Activated CD4-positive, alpha-beta T cell treated with anti-CD3 and anti-CD28 coated beads, Interleukin-2, Interleukin-6, amounts not matched to agents 100 ng/mL and 50 ng/mL, durations not matched to agents 16 hours and 8 hours (primary cell): ENCODE data around the gene HCN4.
"Not testable (repeated sequence)": the region's sequence is repeated elsewhere in the genome, so short reads cannot be mapped to it uniquely, and the experiment has no call there.

Experiments
- DNase-seq: peaks from one replicate; pipeline ENCODE4 v3.0.0-alpha.2; 2020

The HCN4 gene

DNA sequence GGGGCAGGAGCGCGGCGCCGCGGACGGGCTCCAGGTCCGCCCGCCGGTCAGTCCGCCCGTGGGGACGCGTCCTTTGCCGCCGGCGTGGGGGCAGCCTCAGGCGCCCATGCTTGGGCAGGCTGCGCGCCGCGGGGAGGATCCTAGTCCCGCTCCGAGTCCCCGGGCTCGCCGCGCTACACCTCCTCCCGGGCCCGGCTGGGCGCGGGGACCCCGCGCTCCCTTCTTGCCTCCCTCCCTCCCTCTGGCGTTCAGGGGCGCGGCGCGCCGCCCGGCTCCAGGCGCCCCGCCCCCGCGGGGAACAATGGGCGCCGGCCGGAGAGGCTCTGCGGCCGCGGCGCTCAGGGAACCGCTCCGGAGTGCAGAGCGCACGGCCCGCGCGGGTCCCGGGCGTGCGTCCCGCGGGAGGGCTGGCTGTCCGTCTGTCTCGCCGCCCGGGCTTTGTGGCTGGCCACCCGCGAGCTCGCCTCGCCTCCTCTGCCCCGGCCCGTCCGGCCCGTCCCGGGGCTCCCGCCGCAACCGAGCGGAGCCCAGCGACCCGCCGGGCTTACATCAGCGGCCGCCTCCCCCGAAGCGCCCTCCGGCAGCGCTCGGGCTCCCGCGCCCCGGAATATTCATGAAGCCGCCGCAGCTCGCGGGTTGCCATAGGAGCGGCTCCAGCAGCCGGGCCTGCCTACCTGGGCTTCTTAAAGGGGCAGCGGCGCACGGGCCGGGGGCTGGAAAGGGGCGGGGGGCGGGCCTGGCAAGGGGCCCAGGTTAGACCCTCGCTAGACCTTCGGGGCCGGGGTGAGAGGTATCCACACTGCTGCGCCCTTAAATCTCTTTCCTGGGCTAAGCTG lies at the start of gene HCN4:
TSS of gene HCN4 (minus strand) at position 658 of the 836 bp plus-strand sequence. CDS start 688 bp downstream, outside the sequence.
- no peak for DNase-seq

DNA sequence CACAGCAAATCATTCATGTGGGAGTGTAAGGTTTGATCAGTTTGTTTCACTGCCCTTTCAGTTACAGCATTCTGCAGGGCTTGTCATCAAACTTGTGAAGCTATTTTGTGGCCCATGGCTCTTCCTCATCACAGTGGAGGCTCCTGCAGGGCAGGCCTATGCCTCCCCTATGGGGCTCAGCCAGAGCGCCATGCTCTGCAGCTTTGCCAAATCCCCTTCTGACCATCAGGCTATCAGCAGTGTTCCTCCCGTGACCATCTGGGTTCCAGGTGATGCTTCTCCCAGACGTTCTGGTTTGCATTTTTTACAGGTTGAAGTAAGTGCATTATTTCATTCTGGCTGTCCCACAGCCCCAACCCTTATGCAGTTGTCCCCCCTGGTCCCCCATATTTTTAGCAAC lies 46.1 kb upstream of the HCN4 start:
- no peak for DNase-seq

DNA sequence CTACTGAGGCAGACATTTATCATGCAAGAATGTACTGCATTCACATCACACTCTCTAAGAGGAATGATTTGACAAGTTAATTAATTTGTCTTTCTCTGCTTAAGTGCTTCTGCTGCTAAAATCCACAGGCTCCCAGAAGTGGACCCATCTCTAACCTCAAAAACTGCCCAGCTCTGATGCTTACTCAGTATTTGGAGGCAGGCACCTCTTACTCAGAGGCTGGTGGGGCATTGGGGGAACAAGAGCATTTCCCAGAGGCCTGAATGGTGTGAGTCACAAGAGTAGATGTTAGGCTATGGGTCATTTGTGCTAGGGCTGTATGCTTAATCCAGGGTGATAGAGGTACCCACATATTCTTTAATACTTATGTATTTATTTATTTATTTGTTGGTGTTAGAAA lies 34.4 kb upstream of the HCN4 start:
- DNase-seq = no peak

DNA sequence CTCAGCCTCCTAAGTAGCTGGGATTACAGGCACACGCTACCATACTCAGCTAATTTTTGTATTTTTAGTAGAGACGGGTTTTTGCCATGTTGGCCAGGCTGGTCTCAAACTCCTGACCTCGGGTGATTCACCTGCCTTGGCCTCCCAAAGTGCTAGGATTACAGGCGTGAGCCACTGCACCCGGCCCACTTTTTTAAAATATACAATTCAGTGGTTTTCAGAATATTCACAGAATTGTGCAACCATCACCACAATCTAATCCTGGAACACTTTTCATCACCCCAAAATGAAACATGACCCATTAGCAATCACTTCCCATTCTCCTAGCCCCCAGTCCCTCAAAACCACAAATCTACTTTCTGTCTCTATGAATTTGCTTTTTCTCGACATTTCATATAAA lies 31.5 kb upstream of the HCN4 start:
- DNase-seq = not testable (repeated sequence)

DNA sequence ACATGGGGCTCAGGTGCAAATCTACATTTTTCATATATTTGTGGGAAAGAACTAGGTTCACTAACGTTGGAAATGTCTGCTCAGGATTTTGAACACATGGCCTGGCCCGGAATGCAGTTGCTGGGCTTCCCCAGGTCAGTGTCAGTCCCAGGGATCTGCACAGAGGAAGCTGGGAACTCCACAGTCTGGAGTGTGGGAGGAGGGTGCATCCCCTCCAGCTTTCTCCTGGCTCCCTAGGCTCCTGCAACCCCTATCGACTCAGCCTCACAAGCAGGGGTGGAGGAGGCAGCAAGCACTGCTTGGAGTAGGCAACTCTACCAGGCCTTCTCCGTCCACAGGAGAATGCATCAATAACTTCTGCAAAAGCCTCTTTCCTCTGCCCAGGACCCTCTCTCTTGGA lies 30.1 kb upstream of the HCN4 start:
- DNase-seq = no peak

DNA sequence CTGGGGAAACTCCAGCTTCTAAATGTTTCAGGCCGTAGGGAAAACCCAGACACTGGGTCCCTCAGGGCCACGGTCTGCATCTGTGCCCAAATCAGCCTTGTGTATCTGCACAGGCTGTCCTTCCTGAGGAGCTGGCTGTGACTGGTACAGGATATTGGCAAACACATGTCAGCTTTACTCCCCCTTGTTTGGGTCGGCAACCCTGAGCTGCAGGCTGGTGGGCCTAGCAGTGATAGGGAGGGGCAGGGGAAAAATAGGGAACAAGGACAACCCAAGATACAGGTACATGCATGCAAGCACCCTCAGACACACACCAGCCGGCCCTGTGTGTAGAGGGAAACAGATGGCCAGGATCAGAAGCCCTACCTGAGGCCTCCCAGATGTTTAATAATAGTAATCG lies 28.7 kb upstream of the HCN4 start:
- DNase-seq = no peak

DNA sequence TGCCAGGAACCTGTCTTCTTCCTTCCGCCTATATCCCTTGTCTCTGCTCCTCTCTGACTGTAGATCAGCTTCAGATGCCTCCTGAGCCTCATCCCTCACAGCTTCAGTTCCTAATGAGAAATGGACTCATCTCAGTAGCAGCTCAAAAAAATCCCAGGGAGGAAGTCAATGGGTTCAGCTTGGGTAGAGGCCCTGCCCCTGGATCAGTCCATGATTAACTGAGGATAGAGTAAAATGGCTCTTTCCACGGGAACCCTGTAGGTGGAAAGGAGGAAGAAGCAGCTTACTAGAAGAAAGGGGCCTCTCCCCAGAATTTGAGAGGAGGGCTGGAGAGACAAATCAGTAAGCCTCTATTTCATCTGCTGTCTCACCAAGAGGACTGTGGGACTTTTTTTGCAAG lies 26.9 kb upstream of the HCN4 start:
- DNase-seq = no peak

DNA sequence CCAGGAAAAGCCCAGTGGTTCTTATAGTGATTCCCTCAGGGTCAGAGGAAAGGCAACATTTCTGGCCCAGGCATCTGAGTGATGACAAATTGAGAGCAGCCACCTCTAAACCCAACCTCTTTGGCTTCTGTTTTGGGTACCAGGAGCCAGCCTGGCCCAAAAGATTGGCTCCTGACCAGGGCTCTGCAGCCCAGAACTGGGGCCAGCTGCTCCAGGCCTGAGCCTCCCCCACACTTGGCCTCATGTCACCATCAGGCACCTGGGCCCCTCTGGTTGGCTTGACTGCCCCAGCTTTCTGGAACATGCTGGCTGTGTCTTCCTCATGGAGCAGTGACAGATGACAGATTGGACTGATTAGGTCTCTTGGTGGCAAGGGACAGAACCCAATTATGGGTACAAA lies 26.0 kb upstream of the HCN4 start:
- no peak for DNase-seq

DNA sequence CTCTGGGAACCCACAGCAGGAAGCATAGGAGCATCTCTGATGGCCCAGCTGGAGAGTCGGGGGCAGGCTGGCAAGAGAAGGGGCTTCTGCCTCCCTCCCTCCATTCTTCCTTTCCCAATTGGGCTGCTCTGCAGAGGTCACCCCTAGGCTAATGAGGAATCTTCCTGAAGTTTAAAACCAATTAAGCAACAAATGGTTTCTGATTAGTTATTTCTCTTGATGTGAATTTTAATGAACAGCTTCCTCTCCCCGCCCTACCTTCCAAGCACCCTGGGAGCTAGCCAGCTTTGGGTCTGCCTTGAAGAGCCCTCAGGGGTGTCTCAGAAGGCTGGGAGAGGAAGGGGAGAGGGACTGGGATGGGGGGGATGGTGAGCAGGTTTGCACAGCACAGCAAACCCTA lies 24.6 kb upstream of the HCN4 start:
- no peak for DNase-seq

DNA sequence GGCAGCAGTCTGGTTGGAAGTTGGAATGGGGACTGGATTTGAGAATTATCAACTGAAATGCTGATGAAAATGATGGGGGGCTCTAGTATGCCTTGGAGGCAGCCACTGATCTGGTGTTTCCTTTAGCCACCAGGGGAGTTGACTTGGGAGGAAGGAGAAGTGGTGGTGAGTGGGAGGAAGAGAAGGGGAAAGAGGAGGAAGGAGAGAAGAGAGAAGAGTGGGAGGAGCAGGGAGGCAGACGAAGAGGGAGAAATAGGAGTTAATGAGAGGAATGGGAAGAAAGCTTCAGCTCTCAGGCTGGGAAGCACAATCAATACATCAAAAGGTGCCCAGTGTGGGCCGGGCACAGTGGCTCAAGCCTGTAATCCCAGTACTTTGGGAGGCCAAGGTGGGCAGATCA lies 23.3 kb upstream of the HCN4 start:
- DNase-seq = no peak

DNA sequence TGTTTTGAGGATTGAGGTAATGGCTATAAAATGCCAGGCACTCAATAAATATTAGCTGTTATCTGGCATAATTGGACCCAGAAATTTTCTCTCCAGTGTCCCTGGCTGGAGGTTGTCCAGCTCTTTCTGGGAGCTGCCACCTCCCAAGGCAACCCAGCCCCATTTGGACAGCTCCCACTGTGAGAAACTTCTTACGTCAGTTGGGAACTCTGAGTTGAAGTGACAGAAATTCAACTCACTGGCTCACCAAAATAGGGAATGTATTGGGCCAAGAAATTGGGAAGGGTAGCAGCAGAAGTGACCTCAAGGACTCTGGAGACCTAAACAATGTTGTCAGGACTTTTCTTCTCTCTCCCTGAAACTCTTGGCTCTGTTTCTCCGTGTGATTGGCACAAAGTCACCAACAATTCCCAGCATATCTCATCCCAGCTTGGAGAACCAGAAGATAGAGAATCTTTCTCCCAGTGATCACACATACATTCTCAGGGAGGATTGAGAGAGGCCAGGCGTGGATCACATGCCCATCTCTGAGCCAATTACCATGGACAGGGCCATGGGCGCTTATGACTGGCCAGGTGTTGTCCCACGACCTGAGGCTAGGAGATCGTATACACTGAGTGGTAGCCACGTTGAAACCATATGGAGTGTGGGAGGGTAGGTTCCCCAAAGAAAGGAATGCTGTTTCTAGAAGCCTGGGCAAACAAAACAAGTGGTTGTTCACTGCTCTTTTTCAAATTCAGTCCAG lies 22.5 kb upstream of the HCN4 start:
- DNase-seq = no peak

DNA sequence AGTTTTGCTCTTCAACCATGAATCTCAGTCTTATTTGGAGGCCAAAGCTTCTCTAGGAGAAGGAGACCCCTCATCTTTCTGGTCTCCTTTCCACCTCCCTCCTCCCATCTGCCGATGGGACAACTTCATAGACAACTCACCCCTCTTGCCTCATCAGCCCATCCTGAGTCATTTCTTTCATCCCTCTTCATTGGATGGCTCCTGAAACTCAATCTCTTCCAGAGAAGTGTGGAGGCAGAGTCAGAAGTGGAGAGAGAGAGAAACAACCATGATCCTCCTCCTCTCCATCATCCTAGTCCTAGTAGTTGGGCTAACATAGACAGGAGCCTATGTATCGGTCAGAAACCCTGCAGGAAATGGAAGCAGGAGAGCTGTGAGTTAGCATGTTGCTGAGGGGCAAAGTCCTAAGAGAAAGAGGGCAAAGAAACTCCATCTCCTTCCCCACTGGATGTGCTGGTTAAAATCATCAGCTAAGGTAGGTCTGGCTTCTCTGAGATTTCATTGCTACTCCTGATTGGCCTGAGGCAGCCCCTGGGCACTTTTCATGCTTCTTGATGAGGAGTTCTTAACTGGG lies 21.3 kb upstream of the HCN4 start:
- DNase-seq = no peak

DNA sequence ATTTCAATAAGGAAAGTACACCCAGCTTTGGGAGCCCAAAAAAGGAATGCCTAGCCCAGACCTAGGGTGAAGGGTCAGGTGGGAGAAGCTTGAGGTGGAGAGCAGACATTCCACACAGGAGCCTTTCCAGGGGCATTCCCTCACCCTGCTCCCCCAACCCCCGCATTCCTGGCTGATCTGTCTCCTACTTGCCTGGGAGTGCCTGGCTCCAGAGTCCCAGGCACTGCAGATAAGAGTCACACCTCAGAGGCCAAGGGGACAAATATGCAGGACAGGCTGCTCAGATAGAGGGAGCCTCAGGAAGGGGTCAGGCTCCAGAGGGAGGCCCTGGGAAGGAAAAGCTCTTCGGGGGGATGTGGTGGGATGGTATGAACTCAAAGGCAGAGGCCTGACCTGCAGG lies 20.8 kb upstream of the HCN4 start:
- DNase-seq = no peak

DNA sequence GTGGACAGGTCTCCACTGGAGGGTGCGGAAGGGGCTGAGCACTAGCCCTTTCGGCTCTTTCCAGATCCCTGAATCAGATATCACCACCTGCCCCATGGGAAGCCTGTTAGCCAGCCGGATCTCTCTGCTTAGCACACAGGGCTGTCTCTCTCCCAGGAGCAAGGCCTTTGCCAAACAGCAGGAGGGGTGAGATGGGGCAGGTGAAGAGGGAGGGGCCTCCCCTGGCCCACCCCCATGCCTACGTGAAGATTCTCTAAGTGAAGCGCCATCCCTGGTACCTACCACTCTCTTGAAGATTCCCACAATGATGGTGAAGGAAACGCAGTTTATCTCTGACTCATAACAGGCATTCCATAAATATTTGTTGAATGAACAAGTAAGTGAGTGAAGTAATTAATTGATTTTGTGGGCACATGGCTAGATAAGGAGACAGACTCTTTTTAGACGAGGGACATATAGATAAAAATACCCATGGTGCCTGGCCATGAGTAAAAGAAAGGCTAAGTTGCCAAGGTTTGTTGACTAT lies 19.6 kb upstream of the HCN4 start:
- DNase-seq = no peak

DNA sequence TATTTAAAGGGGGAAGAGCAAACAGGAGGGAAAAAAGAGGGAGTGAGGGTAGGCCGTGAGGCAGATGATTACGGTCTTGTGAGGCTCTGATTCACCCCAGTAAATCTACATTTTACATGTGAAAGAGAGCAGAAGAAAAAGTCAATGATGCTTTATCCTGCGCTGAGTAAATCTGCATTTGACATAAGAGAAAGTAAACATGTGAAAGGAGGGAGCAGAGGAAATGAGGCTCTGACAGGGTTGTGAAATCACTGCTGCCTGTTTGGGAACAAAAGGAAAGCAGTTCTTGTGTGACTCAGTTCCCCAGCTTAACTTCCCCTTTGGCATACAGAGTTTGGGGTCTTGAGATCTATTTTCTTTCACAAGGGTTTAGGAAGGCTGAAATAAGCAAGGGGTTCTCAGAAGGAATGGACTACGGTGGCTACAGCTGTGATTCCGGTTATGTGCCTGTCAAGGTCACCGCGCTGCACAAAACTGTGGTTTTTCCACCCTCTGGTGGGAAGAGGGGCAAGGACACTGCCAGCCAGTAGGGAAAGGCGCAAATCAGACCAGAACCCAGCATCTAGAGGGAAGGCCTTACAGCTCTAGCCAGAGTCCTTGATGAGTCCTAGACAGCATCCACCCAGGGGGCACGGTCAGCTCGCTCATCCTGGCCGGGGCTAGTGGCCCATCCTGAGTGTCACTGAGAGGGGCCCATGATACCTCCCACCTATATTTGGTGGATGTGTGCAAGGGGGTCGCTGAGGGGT lies 18.9 kb upstream of the HCN4 start:
- no peak for DNase-seq

DNA sequence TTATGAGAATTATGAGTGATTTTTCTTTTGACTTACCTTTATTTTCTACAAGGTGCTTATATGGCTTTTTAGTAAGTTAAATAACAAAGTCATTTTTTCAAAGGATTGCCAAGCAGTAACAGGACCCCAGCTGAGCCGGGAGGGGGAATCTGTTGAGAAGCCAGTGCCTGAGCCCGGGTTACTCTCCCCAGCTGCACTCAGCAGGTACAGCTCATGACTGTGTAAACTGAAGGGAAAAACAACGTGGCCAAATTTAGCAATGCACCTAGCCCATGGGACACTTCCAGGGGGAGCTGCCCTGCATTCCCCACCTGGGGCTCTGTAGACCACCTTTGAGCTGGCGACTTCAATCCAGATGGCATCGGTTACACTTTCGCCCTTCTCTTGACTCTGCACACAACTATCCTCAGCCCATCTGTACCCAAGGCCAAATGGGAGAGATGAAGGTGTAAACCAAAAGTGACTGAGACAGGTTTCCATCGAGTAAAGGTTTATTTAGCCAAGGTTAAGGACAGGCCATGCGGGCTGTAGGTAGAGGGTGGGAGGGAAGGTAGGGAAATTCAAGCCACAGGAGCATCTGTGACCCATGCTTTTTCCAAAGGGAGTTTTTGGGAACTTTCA lies 18.2 kb upstream of the HCN4 start:
- no peak for DNase-seq

DNA sequence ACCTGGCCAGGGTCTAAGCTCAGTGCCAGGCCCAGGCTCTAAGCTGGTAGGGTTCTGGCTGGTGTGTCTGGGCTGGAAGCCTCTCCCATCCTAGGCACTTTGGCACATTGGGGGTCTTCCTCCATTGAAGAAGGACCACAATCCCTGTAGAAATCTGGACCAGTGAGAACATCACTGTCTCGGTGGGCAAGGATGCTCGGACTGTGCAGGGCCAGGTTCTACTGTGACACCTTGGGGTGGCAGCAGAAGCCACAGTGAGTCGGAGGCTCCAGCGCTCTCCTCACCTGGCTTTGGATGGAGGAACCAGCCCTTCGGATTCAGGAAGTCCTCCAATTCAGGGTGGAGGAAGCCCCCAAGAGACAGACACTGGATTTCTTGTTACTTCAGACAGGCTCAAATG lies 17.5 kb upstream of the HCN4 start:
- DNase-seq = no peak

DNA sequence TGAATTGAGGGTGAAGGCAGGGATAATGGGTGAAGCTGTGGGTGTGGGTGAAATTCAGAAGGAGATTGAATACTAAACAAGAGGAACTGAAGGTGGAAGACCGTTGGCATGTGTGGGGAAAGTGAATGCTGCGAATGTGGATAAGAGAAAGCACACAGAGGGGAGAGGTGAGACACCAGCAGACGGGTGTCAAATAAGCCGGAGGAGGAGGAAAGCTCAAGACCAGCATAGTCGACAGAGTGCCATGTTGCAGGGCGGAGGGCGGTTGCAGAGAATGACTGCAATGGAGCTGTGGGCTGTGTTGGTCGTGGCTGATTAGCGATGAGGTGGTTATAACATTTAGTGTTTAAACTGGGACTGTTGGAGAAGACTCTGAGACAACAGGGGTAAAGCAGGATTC lies 16.4 kb upstream of the HCN4 start:
- no peak for DNase-seq

DNA sequence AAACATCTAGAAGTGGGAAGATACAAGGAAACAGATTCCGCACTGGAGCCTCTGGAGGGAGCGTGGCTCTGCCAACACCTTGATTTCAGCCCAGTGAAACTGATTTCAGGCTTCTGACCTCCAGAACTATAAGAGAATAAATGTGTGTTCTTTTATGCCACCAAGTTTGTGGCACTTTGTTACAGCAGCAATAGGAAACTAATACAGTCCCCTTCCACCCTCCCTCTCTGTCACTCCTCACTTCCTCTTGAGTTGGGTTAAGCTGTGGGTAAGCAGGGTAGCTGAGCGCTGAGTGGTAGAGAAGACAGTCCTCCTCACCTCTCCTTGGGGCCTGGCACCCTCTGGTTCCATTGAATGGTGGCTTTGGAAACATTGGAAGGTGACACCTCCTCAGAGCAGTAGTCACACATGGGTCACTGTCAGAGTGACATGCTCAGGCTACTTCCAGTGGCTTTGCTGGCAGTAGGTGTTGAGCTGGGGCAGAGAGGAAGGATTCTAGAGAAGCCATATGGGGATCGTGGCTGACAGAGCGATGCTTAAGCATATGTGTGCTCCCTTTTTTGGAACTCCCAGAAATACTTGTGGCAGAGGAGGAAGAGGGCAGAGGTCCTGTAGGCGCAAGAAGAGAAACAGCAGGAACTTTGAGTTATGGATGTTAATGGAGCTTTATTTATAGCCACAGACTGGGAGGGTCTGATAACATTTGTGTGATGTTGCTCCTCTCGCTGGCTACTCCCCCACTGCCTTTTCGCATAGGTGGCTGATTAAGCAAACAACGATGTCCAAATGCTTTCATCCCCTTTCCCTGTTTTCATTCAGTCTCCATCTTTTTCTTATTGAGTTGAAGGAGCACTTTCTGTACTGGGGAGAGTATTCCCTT lies 14.8 kb upstream of the HCN4 start:
- no peak for DNase-seq

DNA sequence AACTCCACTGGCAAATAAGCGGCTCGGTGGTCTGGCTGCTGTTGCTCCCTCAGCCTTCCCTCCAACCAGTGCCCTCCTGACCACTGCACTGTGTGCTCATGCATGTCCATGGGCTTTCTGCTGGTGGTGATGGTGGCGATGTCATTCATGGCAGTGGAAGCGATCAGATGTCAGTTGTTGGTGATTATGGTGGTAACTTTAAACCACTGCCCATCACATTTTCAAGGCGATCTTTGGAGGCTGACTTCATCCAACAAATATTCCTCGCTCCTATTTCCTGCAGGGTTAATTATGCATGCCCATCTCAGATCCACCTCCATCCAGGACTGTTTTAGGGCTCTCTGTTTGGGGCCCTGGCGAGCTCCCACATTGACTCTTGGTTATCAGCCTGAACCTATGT lies 13.4 kb upstream of the HCN4 start:
- DNase-seq = no peak

DNA sequence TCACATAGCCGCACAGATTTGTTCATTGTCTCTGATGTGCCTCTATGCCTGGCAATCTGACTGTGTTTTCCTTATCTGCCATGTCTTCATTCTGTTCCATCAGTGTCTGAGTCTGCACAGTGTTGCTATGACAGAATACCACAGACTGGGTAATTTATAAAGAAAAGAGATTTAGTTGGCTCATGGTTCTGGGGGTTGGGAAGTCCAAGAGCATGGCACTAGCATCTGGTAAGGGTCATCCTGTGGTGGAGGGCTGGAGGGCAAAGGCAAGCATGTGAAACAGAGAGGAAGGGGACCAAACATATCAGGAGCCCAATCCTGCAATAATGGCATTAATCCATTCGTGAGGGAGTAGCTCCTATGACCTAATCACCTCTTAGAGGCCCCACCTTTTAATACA lies 11.9 kb upstream of the HCN4 start:
- no peak for DNase-seq

DNA sequence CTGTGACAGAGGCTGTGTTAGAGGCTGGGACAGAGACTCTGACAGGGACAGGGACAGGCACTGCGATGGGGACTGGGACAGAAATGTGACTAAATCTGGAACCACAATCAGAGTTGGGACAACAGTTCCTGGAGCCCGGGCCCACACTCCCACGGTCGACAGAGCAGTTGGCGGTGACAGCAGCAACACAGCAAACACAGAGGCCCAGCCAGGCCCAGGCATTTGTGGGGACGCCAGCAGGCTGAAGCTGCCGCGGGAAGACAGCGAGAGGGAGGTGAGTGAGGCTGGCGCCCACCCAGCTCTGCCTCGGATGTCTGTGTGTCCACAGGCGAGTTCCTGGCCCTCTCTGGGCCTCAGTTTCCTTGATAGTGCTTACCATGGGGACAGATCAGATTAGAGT lies 9.3 kb upstream of the HCN4 start:
- DNase-seq = no peak
